ENCODE data around the gene PLSCR5.
A peak's percentile ranks its signal among the peaks of the same experiment; 100 is the strongest.

PLSCR5 gene

DNA sequence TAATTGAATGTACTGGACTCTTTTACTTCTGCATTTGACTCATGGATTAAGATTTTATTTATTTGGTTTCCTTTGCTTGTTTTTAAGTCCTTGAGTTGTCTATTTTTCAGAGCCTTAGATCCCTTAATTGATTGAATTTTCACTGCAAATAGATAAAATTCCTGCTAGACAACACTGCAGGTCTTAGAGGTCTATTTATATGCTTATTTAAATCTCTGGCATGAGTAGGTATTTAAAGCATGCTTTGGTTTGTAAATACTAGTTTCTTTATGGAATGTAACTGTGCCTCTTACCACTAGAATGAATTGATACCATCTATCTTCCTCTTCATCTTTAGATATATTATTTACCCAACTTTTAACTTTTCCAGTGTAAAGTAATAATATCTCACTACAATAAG is 20.0 kb downstream of the PLSCR5 start:
- DNase-seq (ENCODE audit: low spot score), result no peak

GRCh38 chr3:146581951-146582467 is 23.1 kb downstream of the PLSCR5 start:
- peak; percentile 10 for DNase-seq (ENCODE audit: low spot score)

- no peak for DNase-seq (ENCODE audit: low spot score)
Observed at GRCh38 chr3:146581080-146581601, 24.0 kb downstream of the PLSCR5 start.

- peak; percentile 14 for DNase-seq (ENCODE audit: low spot score)
Observed at GRCh38 chr3:146577662-146578061, 27.5 kb downstream of the PLSCR5 start.

- no peak for DNase-seq (ENCODE audit: low spot score)
Observed at GRCh38 chr3:146575636-146576035, 29.5 kb downstream of the PLSCR5 start.

- no peak for DNase-seq (ENCODE audit: low spot score)
Observed at GRCh38 chr3:146574173-146574572, 31.0 kb downstream of the PLSCR5 start.

- no peak for DNase-seq (ENCODE audit: low spot score)
Observed at GRCh38 chr3:146569314-146569713, 35.8 kb downstream of the PLSCR5 start.

- DNase-seq (ENCODE audit: low spot score), result no peak
Observed at GRCh38 chr3:146566138-146566537, 39.0 kb downstream of the PLSCR5 start.

DNA sequence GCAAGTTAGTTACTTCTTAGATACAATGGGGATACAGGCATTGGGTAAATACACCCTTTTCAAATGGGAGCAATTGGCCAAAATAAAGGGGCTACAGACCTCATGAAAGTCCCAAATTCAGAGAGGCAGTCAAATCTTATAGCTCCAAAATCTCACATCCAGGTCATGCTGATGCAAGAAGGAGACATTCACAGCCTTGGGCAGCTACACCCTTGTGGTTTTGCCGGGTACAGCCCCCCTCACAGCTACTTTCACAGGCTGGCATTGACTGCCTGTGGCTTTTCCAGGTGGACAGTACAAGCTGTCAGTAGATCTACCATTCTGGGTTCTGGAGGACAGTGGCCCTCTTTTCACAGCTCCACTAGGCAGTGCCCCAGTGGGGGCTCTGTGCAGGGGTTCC is 43.3 kb downstream of the PLSCR5 start:
- DNase-seq (ENCODE audit: low spot score), result no peak

- DNase-seq (ENCODE audit: low spot score), result no peak
Observed at GRCh38 chr3:146561463-146561862, 43.7 kb downstream of the PLSCR5 start.

GRCh38 chr3:146560678-146561077 is 44.5 kb downstream of the PLSCR5 start:
- no peak for DNase-seq (ENCODE audit: low spot score)

- no peak for DNase-seq (ENCODE audit: low spot score)
Observed at GRCh38 chr3:146559388-146559787, 45.8 kb downstream of the PLSCR5 start.

GRCh38 chr3:146558781-146559180 is 46.4 kb downstream of the PLSCR5 start:
- no peak for DNase-seq (ENCODE audit: low spot score)

DNA sequence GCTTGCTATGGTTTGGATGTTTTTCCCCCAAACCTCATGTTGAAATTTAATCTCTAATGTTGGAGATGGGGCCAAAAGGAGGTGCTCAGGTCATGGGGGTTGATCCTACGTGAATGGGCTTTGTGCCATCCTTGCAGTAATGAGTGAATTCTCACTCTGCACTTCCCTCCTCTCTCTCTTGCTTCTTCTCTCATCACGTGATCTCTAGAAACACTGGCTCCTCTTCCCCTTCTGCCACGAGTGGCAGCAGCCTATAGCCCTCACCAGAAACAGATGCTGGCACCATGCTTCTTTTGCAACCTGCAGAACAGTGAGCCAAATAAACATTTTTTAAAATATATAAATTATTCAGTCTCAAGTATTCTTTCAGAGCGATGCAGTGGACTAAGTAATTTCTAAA is 47.4 kb downstream of the PLSCR5 start:
- no peak for DNase-seq (ENCODE audit: low spot score)

- DNase-seq (ENCODE audit: low spot score), result no peak
Observed at GRCh38 chr3:146555311-146555710, 49.8 kb downstream of the PLSCR5 start.

DNA sequence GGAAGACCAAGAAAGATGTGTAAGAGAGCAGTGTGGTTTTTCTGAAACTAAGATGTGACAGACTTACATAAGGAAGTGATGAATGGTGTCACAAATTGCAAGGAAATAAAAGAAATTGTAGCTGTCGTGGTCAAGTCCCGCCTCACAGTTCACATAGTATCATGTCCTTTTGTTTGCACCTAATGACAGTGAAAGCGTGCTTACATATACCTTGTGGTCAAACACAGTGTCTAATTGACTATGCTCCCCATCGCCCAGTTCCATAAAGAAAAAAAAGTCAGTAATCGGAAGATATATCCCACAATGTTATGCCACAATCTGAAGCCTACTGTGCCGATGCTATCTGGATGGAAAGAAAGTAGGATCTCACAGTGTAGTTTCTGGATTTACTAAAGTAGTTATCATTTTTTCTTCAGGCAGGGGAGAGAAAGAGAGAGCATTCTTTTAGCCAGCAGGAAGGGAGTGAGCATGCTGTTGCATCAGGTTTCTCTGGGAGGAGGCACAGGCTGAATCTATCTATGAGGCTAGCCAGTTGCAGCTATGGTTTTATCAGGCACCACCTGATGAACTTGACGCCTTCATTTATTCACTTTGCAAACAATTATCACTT is 50.9 kb downstream of the PLSCR5 start:
- DNase-seq (ENCODE audit: low spot score), result no peak

DNA sequence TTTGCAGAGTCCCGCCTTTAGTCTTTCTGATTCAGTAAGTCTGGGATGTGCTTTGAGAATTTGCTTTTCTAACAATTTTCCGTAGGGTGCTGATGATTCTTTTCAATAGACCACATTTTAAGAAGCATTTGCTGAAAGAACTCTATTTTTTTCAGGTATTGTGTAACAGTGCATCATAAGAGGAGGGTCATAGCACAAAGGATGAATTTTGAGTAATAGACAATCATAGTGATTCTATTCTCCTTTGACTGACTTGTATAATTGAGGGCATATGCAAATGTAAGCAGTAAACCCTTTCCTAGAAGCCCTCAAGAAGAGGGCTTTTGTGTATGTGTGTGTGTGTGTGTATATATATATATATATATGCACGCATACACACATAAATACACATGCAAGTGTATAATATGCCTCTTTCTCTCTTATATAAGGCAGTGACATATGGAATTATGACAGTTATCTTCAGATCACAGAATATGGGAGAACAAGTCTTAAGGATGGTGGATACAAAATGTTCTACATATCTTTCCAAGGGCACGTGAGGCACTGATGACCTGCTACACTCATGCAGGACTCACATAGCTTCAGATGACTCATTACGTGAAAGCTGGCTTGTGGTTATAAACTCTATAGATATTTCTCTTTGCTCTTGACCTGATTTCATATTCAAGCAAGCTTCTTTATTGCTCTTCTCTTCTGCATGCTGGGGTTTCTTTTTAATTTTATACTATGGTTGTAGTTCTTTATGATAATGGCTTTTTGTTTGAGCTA is 54.2 kb downstream of the PLSCR5 start:
- no peak for DNase-seq (ENCODE audit: low spot score)

DNA sequence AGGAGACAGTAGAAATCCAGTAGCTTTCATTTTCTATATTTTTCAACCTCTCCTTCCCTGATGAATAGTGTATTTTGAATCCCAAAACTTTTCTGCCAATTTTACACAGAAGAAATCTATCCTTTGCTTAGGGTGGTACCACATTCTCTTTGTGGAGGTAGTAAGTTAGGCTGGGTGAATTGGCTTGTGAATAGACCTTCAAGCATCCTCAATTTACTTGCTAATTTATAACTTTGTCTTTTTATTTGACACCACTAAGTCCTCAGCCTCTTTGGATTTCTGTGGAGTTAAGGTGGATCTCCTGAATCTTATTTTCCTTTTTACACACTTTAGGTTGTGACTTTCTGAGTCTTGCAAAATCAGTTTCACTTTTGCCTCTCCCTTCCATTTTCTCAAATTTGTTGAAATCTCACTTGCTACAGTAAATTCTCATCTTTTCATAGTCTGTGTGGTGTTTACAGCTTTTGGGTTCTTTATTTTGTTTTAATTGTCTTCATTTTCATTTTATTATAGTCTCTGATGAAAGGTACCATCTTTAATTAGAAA is 55.0 kb downstream of the PLSCR5 start:
- DNase-seq (ENCODE audit: low spot score), result no peak

DNA sequence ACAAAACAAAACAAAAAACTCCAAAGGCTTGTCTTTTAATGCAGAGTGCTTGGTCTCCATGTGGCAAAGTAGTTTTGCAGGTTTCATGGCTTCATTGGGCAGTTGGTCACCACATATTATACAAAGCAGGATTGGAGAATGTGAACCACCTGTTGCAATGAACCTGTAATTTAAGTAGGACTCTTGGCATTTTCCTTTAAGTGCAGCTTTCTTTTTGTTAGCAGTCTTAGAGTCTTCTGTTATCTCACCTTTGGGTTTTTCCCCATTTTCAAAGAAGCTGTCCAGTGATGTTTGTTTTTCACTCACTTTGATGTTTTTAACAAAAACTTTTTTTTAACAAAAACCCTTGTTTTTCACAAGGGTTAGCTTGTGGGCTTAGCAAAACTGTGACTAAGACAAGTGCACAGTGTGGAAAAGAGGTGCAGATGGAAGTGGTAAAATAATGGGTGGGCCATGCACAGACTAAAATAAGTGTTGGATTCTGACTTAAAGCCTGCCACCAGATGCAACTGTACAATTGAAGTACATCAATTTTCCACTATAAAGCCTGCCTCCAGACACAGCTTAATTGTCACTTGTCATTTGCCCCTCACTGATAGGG is 57.8 kb downstream of the PLSCR5 start:
- no peak for DNase-seq (ENCODE audit: low spot score)

DNA sequence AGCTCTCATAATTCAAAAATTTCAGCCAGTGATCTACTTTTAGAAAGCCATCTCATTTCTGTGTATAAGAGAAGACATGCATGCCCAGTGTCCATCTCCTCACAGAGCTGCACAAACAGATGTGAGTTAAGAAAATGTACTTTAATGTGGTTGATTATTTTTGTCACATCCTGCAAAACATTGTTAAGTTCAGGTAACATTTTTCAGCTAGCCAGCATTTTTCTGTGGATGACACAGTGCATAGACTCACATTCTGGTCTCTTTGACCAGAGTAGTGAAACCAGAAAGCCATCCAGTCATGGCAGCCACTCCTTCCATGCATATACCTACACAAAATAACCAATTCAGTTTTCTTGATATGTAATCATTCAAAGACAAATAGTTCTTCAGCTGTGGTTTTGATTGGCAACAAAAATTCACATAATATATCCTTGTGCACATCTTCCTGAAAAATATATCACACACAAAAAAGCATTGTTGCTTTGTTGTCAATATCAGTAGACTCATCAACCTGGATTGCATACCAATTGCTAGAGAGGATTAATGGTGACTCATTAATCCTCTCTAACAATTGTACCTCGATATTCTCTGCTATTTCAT is 58.7 kb downstream of the PLSCR5 start:
- DNase-seq (ENCODE audit: low spot score), result no peak

- DNase-seq (ENCODE audit: low spot score), result no peak
Observed at GRCh38 chr3:146544929-146545528, 60.1 kb downstream of the PLSCR5 start.
